HG03095 (cell line): Measurements from ENCODE around the gene CDH26.
"Not testable (repeated sequence)": the region's sequence is repeated elsewhere in the genome, so short reads cannot be mapped to it uniquely, and the experiment has no call there.

ENCODE experiments used
- ATAC-seq: cut with Tn5 transposase; IDR thresholded peaks from one replicate; pipeline ENCODE4 v1.9.1; 2021; ENCODE audit warnings: moderate library complexity; ENCODE audit not compliant: unreplicated experiment

Gene CDH26

GRCh38 chr20:59940129-59940955, 17.9 kb upstream of the CDH26 start, which contains the start of the genes FAM217B and PPP1R3D:
TSS of gene FAM217B (plus strand) at chr20:59940389. CDS start at chr20:59943944, 3,555 bp downstream.
TSS of gene PPP1R3D (minus strand) at chr20:59940305. CDS start at chr20:59939931, 374 bp downstream.
- peak; percentile 95 for ATAC-seq

GRCh38 chr20:59940956-59941294, 17.3 kb upstream of the CDH26 start:
- ATAC-seq: no peak

- no peak for ATAC-seq
Observed at GRCh38 chr20:59942245-59942644, 16.0 kb upstream of the CDH26 start.

- ATAC-seq: no peak
Observed at GRCh38 chr20:59944726-59945125, 13.5 kb upstream of the CDH26 start.

- no peak for ATAC-seq
Observed at GRCh38 chr20:59945175-59945574, 13.0 kb upstream of the CDH26 start.

- ATAC-seq: no peak
Observed at GRCh38 chr20:59945731-59946130, 12.5 kb upstream of the CDH26 start.

- no peak for ATAC-seq
Observed at GRCh38 chr20:59947376-59947775, 10.8 kb upstream of the CDH26 start.

- ATAC-seq: no peak
Observed at GRCh38 chr20:59948212-59948611, 10.0 kb upstream of the CDH26 start.

GRCh38 chr20:59948828-59949720, 9.1 kb upstream of the CDH26 start:
- no peak for ATAC-seq

- ATAC-seq: no peak
Observed at GRCh38 chr20:59949911-59950310, 8.3 kb upstream of the CDH26 start.

GRCh38 chr20:59954718-59955117, 3.5 kb upstream of the CDH26 start:
- no peak for ATAC-seq

GRCh38 chr20:59955131-59955796, 3.0 kb upstream of the CDH26 start:
- ATAC-seq: no peak

GRCh38 chr20:59957568-59957967, 655 bp upstream of the CDH26 start:
- ATAC-seq: not testable (repeated sequence)

- no peak for ATAC-seq
Observed at GRCh38 chr20:59958626-59959025, 403 bp downstream of the CDH26 start.

- no peak for ATAC-seq
Observed at GRCh38 chr20:59961423-59961822, 3.2 kb downstream of the CDH26 start.

GRCh38 chr20:59962155-59962554, 3.9 kb downstream of the CDH26 start:
- no peak for ATAC-seq

- no peak for ATAC-seq
Observed at GRCh38 chr20:59966428-59966827, 8.2 kb downstream of the CDH26 start.

GRCh38 chr20:59971428-59971827, 13.2 kb downstream of the CDH26 start:
- no peak for ATAC-seq

GRCh38 chr20:59972037-59972801, 14.0 kb downstream of the CDH26 start:
- no peak for ATAC-seq

GRCh38 chr20:59976156-59976782, 18.0 kb downstream of the CDH26 start:
- ATAC-seq: no peak
